ENCODE data around the gene SUFU. TPM values are rescaled to one million over a fixed set of nuclear protein-coding genes. Genes with fewer than 3 reads are reported as not detected.
"Not testable (repeated sequence)": the region's sequence is repeated elsewhere in the genome, so short reads cannot be mapped to it uniquely, and the experiment has no call there.

SUFU gene
- total RNA-seq, 2 donors from 2014 or later, result 8.0 to 9.3 TPM

GRCh38 chr10:102504976-102505300 is 1.2 kb downstream of the SUFU start:
- intact Hi-C loops (cut with DNase I, micrococcal nuclease), result loop anchor here (5.0 to 10.0 kb wide), 3 partner anchors 77 to 207 kb away; partner anchors contain the start of genes ARL3 (in 1 of the 2) and SFXN2 (in 1 of the 2)
- DNase-seq, result no peak
- no peak for ATAC-seq

- intact Hi-C loops (cut with DNase I, micrococcal nuclease), result loop anchor here (5.0 to 10.0 kb wide), 2 partner anchors 77 to 79 kb away; no protein-coding TSS in a partner anchor
- no peak for ATAC-seq
- DNase-seq, result peak in 1 of 2 donors; percentile 14
These were observed 1.8 kb downstream of the SUFU start for GRCh38 chr10:102505462-102506115.

- ATAC-seq (no peak), DNase-seq (no peak)
- intact Hi-C loops (cut with DNase I, micrococcal nuclease), result loop anchor here (5.0 to 10.0 kb wide), 2 partner anchors 75 to 77 kb away; no protein-coding TSS in a partner anchor
These were observed 3.7 kb downstream of the SUFU start for GRCh38 chr10:102507521-102507920.

GRCh38 chr10:102508506-102508905 is 4.7 kb downstream of the SUFU start:
- intact Hi-C loops (cut with DNase I, micrococcal nuclease), result loop anchor here (5.0 to 10.0 kb wide), 2 partner anchors 74 to 76 kb away; no protein-coding TSS in a partner anchor
- no peak for DNase-seq
- no peak for ATAC-seq

GRCh38 chr10:102509387-102509786 is 5.6 kb downstream of the SUFU start:
- ATAC-seq (no peak), DNase-seq (no peak)
- intact Hi-C loops (cut with DNase I, micrococcal nuclease), result loop anchor here (5.0 to 10.0 kb wide), 2 partner anchors 73 to 75 kb away; no protein-coding TSS in a partner anchor

GRCh38 chr10:102511583-102512274 is 8.0 kb downstream of the SUFU start:
- DNase-seq, result no peak
- intact Hi-C loops (cut with DNase I, micrococcal nuclease), result no loop called here
- ATAC-seq, result no peak

- DNase-seq, result no peak
- no peak for ATAC-seq
- intact Hi-C loops (cut with DNase I, micrococcal nuclease), result no loop called here
These were observed 10.9 kb downstream of the SUFU start for GRCh38 chr10:102514487-102515311.

GRCh38 chr10:102515724-102516123 is 12.0 kb downstream of the SUFU start:
- ATAC-seq, result no peak
- no peak for DNase-seq
- intact Hi-C loops (cut with DNase I, micrococcal nuclease), result no loop called here

GRCh38 chr10:102517553-102517952 is 13.8 kb downstream of the SUFU start:
- ATAC-seq, result no peak
- intact Hi-C loops (cut with DNase I, micrococcal nuclease), result no loop called here
- DNase-seq, result no peak

GRCh38 chr10:102519246-102519825 is 15.6 kb downstream of the SUFU start:
- intact Hi-C loops (cut with DNase I, micrococcal nuclease), result no loop called here
- no peak for ATAC-seq
- DNase-seq, result no peak

GRCh38 chr10:102522874-102523249 is 19.1 kb downstream of the SUFU start:
- intact Hi-C loops (cut with DNase I, micrococcal nuclease), result no loop called here

GRCh38 chr10:102523250-102524029 is 19.7 kb downstream of the SUFU start:
- no peak for ATAC-seq
- no peak for DNase-seq
- intact Hi-C loops (cut with DNase I, micrococcal nuclease), result no loop called here

More at GRCh38 chr10:102522874-102523249, 19.1 kb downstream of the SUFU start:
- no peak for ATAC-seq
- DNase-seq, result no peak

GRCh38 chr10:102524746-102525145 is 21.0 kb downstream of the SUFU start:
- intact Hi-C loops (cut with DNase I, micrococcal nuclease), result no loop called here
- ATAC-seq, result no peak
- DNase-seq, result no peak

GRCh38 chr10:102527546-102527945 is 23.8 kb downstream of the SUFU start:
- intact Hi-C loops (cut with DNase I, micrococcal nuclease), result no loop called here

GRCh38 chr10:102534333-102534732 is 30.6 kb downstream of the SUFU start:
- no peak for DNase-seq
- intact Hi-C loops (cut with DNase I, micrococcal nuclease), result no loop called here
- ATAC-seq, result no peak

More at GRCh38 chr10:102527546-102527945, 23.8 kb downstream of the SUFU start:
- no peak for ATAC-seq
- no peak for DNase-seq

GRCh38 chr10:102534966-102535365 is 31.2 kb downstream of the SUFU start:
- ATAC-seq; DNase-seq; intact Hi-C loops (cut with DNase I, micrococcal nuclease): not testable (repeated sequence)

GRCh38 chr10:102535481-102536147 is 31.8 kb downstream of the SUFU start:
- intact Hi-C loops (cut with DNase I, micrococcal nuclease), result no loop called here
- ATAC-seq, result no peak
- DNase-seq, result no peak

GRCh38 chr10:102537367-102537766 is 33.6 kb downstream of the SUFU start:
- DNase-seq (no peak), ATAC-seq (no peak)
- intact Hi-C loops (cut with DNase I, micrococcal nuclease), result no loop called here
